AG08395 (cell line): Measurements from ENCODE around the gene GTF2IRD1.
"Not testable (repeated sequence)": the region's sequence is repeated elsewhere in the genome, so short reads cannot be mapped to it uniquely, and the experiment has no call there.

Experiments used
- DNase-seq: peaks from one replicate; pipeline ENCODE4 v3.0.0; 2012; ENCODE audit warnings: mixed read lengths, low spot score

The GTF2IRD1 gene

DNA sequence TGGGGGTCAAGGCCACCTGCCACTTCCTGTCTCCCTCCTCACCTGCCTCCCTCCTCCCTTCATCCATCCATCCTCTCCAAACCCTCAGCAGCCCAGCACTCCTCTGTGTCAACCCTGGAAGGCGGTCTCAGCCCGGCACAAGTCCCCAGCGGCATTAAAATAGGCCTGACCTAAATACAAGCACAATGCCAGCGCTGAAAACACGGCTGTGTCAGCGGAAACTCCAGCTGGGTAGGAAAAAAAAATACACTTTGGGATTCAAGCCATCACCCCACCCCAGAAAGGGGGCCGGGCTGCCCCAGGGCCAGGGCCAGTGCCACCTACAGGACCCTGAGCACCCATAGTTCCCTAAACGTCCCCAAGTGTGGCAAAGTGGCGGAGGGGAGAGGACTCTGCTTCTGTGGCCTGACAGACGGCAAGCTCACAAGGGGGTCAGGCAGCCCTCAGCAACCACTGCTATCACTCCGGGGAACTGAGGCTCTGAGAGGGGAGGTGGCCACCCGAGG lies 22.7 kb upstream of the GTF2IRD1 start:
- no peak for DNase-seq

DNA sequence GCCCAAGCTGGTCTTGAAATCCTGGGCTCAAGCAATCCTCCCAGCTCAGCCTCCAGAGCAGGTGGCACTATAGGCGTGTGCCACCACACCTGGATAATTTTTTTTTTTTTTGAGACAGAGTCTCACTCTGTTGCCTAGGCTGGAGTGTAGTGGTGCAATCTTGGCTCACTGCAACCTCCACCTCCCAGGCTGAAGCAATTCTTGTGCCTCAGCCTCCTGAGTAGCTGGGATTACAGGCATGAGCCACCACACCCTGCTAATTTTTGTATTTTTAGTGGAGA lies 16.5 kb upstream of the GTF2IRD1 start:
- not testable (repeated sequence) for DNase-seq

DNA sequence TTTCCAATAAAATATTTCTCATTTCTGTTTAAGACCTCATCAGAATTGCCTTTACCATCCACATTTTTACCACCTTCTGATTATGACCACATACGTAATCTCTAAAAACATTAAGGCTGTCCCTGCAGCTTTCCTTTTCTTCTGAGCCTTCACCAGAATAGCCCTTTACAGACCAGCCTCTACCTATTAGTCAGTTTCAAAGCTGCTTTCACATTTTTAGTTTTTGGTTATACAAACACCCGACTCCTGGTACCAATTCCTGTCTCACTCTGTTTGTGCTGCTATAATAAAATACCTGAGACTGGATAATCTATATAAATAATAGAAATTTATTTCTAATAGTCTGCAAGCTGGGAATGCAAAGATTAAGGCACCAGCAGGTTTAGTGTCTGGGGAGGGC lies 15.4 kb upstream of the GTF2IRD1 start:
- no peak for DNase-seq

DNA sequence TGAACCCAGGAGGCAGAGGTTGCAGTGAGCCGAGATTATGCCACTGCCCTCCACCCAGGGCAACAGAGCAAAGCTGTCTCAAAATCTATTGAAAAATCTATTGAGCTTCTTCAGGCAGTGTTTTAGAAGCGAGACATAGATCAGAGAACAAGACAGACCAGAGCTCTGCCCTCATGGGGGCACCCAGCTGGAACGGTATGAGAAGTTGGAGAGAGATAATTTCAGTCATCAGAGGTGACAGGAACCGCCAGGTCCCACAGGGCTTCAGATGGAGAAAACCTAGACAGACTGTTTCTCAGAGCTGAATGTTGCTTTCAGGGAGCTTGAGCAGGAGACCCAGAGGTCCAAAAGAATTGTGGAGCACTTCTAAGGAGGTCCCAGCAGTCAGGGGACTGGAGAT lies 14.2 kb upstream of the GTF2IRD1 start:
- no peak for DNase-seq

DNA sequence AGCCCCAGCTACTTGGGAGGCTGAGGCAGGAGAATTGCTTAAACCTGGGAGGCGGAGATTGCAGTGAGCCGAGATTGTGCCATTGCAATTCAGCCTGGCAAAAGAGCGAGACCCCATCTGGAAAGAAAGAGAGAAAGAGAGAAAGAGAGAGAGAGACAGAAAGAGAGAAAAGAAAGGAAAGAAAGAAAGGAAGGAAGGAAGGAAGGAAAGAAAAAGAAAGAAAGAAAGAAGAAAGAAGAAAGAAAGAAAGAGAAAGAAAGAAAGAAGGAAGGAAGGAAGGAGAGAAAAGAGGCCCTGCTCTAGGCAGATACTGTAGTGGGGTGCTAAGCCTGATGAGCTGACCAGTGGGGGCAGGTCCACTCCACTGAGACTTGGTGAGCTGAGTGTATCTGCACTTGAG lies 13.6 kb upstream of the GTF2IRD1 start:
- DNase-seq, result not testable (repeated sequence)

DNA sequence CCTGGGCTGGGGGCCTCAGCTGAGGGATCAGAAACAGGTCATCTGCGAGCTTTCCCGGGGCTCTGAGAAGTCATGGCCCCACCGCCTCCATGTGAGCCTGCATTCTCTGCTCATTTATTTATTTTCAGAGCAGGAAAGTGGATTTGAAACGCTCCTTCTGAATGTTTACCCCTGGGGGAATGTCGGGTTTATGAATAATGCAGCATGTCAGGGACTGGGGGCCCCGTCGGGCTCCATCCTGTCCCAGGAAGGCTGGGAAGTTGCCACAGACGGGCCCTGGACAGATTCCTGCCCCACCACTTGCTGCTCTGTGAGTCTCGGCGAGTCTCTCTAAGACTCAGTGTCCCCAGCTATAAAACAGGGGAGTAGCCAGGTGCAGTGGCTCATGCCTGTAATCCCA lies 11.9 kb upstream of the GTF2IRD1 start:
- no peak for DNase-seq

DNA sequence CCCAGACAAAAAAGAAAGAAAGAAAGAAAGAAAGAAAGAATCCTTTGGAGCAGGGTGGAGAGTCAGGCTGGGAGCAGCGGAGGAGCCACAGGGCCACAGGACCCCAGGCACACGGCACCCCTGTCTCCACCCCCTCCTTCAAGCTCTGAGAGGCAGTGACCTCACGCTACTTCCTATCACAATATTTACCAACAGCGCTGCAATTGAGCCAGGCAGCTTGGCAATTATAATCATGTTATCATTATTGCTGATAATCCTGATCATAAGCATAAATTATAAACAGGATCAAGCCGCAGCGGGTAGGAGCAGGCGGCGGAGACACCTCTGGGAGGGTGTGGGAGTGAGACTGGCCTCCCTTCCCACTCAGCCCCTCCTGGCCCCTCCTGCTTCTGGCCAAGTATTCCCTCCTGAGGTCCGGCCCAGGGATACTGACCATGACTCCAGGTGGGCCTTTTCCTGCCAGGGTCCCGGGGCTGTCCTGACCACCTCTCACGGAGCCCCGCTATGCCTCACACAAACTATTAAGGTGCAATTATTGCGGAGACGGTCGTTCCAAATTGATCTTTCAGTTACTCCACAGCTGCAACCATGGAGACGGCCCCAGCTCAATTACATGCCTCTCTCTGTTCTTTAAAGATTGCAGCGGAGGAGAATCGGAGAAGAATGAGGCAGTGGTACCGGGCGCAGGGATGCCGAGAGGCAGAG lies 10.0 kb upstream of the GTF2IRD1 start:
- DNase-seq, result no peak

DNA sequence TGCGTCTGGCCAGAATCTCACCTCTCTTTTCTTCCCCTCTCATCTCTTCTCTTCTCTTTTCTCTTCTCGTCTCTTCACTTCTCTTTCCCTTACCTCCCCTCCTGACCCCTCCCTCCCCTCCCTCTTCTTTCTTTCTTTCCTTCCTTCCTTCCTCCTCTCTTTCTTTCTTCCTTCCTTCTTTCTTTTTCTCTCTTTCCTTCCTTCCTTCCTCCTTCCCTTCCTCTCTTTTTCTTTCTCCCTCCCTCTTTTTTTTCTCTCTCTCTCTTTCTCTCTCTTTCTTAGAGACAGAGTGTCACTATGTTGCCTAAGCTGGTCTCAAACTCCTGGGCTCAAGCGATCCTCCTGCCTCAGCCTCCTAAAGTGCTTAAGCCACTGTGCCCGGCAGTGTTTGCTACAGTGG lies 4.6 kb upstream of the GTF2IRD1 start:
- no peak for DNase-seq

DNA sequence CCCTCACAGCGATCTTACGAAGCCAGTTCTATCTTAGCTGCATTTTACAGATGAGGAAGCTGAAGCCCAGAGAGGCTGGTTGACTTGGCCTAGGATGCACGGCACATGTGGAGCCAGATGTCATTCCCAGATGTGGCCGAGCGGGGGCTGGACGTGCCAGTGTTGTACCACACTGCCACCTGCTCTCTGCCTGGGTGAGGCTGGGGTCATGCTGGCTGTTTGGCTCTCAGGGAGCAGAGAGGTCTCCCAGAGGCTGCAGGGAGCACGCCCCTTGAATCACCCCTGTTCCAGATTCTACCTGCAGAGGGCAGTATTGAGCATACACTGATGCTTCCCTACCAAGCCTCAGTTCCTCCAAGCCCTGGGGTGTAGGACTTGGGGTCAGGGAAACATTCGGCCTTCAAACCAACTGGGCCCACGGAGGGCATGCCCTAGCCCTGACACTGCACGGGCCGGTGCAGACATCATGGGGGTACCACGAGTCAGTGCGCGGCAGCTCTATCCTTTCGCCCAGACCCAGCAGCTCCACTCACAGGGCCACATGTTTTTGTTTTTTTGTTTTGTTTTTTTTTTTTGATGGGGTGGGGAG lies 3.8 kb upstream of the GTF2IRD1 start:
- peak; percentile 84 for DNase-seq

DNA sequence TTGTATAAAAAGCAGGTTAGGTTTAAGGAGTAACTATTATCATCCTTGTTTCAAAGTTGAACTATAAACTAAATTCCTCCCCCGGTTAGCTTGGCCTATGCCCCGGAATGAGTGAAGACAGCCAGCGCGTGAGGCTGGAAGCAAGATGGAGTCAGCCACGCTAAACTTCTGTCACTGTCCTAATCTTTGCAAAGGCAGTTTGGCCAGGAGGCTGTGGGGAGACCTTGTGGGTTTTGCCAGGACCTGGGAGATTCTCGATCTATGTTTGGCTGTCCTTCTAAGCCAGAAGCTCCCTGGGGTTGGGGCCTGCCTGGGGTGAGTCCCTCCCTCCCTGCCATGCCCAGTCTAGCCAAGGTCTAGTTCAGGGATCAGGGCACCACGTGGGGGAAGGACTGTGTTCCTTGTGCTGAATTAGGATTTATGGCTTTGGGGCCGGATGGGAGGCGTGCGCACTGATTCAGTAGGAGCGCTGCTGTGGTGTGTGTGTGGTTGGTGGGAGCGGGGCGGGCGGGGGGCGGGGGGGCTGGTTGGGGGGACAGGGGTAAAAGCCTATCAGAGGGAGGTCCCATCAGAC lies 871 bp upstream of the GTF2IRD1 start:
- DNase-seq, result peak; percentile 55

DNA sequence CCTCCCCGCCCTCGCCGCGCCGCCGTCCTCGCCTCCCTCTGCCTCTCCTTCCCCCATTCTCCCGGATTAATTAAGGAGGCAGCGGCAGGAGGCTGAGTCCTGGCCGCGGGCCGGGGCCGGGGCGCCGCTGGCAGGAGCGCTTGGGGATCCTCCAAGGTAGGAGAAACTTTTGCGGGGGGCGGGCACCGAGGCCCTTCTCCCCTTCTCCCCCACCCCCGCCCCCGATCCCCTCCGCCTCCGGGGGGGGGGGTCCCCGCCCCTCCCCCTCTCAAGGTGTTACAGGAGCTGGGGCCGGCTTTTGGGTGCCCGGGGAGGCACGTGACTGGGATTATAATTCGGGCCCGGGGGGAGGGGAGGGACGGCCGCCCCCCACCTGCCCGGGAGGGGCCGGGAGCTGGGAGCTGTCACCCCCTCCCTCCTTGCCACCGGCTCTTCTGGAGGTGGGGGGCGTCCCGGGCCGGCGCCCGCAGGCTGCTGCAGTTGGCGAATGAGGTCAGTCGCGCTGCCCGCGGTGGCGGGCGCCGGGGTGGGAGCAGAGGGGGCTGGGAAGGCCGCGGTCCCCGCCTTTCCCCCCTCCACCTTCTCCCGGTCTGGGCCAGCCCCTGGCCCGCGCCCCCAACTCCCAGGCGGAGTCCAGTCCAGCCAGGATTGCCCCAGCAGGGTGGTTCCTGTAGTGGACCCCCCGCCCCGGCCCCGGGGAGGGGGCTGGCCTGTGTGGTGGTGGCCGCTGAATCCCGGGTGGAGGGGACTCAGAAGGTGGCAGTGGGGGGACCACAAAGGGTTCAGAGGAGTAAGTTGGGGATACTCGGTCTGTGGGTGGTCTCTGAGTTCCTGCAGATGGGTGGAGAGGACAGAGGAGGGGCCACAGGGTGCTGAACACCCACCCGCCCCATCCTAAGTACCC lies 567 bp downstream of the GTF2IRD1 start:
- DNase-seq, result peak; percentile 14

DNA sequence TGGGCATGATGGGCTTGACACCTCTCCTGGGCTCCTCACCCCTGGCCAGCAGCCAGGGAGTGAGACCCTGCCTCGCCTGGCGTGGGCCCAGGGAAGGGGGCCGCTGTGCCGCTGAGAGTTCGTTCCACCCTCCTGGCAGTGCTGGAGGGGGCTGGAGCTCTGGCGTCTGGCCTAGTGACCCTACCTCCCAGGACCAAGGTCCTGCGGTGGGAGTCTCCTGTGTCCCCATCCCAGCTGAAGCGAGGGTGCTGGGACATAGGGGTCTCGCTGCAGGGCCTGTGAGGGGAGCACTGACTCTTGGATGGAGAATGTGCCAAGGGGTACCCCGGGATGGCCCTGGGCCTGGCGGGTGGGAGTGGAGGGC lies 1.2 kb downstream of the GTF2IRD1 start:
- no peak for DNase-seq

DNA sequence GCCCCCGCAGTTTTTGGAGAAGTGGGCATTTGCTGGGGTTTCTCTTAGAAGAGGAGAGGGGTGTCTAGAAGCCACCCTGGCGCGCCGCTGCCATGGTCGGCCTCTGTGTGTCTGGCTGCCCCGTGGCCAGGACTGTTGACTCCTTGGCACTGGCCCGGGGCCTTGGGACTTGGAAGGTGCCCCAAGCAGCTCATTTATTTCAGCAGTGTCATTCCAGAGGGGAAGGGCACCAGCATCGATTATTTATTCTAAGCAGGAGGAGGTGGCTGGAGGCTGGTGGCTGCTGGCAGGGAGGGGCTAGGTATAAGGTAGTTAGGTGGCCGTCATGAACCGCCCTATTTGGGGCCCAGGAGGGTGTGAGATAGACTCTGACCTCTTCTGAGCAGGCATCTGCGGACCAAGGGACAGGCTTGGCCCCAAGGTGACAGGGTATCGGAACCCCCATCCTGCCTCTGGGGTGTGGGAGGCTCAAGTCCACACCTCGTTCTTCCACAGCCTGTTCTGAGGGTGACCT lies 1.6 kb downstream of the GTF2IRD1 start:
- no peak for DNase-seq

DNA sequence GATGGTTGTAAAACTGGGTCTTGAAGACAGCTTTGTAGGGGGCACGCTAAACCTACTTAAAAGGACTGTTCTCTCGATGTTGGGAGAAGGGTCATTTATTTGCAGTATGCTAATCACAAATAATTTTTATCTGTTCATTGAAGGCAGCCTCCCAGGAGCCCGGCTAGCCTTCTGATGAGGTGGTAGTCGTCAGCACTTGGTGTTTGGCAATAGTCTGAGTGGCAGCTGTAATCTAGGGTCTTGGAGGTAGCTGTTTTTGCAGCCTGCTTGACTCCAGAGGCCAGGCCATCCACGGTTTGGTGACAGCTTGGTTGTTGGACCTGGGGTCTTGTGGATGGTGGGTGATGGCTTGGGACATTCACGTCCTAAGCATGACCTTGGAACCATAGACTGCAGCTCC lies 2.2 kb downstream of the GTF2IRD1 start:
- no peak for DNase-seq

DNA sequence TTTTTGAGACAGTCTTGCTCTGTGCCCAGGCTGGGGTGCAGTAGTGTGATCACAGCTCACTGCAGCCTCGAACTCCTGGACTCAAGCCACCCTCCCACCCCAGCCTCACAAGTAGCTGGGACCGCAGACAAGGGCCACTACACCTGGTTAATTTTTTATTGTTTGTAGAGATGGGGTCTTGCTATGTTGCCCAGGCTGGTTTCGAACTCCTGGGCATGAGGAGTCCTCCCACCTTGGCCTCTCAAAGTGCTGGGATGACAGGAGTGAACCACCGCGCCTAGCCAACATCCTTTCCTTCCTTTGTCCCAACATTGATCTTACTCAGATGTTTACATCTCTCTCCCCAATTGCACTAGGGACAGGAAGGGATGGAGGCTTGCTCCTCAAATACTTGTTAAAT lies 3.3 kb downstream of the GTF2IRD1 start:
- DNase-seq, result no peak

DNA sequence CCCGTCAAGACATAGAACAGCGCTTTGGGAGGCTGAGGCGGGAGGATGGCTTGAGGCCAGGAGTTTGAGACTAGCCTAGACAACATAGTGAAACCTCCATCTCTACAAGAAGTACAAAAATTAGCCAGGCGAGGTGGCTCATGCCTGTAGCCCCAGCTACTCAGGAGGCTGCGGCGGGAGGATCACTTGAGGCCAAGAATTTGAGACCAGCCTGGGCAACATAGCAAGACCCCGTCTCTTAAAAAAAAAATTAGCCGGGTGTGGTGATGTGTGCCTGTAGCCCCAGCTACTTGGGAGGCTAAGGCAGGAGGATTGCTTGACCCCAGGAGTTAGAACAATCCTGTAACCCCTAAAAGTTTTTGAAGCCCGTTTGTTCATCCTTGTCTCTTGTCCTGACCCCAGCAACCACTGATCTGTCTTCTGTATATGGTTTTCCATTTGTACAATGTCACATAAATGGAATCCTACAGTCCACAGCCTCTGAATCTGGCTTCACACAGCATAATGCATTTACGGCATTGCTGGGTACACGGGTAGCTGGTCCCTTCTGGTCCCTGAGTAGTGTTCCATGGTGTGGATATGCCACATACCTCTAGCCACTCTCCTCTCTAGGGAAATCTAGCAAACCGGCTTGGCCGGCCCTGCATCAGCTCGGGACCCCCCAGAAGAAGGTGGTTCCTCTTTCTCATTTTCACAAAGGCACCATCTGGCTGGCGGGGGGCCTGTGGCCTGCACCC lies 8.4 kb downstream of the GTF2IRD1 start:
- no peak for DNase-seq

DNA sequence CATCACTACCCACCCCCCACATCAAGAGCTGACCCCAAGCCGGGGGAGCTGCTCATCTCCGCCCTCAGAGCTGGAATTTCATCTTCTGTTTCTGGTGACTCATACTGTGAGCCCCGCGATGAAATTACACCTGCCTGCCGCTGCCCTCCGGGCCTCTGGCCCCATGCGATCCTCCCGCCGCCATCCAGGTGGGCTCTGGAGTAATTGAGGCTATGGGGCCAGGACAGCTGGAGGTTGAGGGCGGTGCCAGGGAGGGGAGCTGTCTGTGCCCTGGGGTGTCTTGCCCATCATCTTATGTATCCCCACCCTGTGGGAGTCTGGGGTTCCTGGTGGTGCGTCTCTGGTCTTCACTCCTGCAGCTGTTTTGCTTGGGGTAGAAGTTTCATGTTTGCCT lies 9.0 kb downstream of the GTF2IRD1 start:
- no peak for DNase-seq

DNA sequence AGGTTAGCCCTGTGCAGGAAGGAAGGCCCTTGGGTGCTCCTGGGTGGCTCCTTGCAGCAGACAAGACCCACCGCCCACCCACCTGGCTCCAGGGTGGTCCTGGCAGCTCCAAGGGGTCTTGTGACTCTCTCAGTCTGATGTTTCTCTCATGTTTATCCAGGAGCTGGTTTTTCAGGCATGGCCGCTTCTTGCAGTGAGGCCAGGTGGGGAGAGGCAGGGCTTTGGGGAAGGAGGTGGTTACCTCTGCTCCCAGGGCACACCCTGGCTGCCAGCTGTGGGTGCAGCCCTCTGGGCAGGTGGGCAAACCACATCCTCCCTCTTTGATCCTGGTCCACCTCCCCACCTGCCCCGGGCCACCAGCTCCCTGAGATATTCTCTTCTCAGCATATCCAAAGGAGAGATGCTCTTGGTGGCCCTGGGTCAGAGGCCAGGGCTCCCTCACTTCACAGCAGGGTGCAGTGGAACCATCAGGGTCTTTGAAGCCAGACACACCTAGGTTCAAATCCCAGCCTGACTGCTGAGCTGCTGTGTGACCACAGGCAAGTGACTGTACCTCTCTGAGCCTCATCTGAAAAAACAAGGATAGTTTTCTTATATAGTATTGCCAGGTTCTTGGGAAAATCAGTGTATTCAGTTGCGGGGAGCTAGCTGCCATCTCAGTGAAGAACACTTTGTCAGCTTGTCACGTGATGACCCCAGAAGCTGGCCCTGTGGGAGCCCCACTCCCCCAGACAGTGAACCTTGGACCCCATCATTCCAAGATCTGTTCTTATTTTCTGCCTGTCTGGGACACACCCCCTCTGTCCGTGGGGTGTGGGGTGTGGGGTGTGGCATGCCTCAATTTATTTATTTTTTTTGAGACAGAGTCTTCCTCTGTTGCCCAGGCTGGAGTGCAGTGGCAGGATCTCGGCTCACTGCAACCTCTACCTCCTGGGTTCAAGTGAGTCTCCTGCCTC lies 11.5 kb downstream of the GTF2IRD1 start:
- DNase-seq, result no peak

DNA sequence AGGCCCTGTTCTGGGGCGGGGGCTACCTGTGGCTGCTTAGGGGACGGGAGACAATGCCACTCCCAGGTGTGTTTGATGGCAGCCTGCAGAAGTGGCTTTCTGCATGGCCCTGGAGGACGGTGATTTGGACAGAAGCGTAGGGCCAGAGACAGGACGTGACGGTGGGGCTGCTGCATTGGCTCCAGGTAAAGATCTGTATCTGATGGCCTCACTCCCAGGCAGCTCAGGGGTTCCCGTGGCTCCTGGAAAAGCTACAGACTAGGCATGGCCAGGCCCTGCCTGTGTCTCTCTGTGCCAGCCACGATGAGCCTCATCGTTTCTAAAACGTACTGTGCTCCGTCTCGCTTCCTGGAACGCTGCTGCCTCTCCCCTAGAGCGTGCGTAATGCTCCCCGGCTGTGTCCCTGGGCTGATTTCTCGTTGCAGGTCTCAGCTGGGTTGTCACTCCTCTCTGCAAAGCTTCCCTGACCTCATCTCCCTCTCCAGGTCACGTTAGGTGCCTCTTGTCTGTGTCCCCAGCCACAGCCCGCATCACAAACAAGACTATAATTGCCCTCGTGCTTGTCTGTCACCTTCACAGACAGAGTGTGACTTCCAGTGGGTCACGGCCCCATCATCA lies 12.6 kb downstream of the GTF2IRD1 start:
- DNase-seq, result no peak

DNA sequence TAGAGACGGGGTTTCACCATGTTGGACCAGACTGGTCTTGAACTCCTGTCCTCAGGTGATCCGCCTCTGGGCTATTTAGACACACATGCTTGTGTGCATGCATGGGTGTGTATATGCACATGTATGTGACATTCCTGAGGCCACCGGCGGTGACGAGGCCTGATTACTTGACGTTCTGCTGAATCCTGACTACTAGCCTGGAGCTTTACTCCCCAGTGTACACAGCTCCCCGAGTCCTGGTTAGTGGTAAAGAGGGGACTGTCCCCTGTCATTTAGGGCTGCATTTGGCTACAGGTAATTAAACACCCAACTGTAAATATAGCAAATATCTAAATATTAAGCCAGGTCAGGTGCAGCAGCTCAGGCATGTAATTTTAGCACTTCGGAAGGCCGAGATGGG lies 14.2 kb downstream of the GTF2IRD1 start:
- DNase-seq, result no peak
